CMK (cell line): ENCODE data around the gene PC.

Experiments used
- DNase-seq: peaks from one replicate; pipeline ENCODE4 v3.0.0-alpha.2; 2010; ENCODE audit warnings: low read depth

Gene PC

DNA sequence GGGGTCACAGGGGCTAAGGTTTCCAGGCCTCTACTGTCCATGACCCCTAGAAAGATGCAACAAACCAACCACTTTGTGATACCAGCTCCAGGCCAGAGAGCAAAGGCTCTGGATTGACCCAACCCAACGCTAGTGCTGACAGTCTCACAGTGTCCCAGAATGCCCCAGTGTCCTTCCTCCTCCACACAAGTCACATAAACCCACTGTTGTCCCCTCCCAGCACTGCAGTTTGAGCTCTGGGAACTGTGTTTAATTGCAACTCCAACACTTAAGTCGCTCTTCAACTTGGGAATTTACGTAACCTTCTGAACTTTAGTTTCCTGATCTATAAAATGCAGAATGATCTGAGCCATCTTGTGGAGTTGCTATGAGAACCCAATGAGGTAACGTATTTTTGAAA lies 47.5 kb downstream of the PC start:
- no peak for DNase-seq

DNA sequence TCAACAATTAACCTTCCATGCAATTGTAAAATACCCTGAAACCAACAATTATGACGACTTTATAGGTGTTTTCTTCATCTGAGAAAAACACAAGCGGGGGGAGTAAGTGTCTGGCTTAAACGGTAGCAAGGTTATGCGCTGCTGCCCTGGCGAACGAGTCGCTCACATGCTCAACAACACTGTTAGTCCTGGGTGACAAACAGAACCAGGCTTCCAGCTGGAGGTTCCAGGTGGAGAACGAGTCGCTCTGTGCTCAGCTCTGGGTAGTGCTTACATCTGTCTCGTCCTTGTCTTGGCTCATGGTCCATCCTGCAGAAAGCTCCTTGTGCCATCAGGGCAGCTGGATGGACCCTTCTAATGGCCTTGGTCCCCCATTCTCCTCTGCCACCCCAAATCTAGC lies 48.2 kb downstream of the PC start:
- no peak for DNase-seq

DNA sequence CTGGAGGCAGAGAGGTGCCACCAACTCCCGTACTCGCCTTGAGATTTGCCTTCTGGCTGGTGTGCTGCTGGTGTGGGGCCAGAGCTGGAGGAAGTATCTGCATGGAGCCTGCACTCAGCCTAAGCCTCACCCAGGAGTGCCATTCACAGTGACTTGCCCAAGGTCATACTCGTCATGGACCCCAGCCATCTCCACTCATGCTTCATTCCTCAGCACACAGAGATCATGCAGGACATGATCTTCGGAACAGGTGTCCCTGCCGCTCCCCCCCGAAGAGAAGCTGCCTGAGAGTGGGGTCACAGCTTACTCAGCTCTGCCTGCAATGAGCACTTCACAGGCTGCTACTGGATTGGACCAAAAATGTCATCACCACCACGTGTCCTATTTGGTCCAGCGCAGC lies 49.0 kb downstream of the PC start:
- DNase-seq = no peak

DNA sequence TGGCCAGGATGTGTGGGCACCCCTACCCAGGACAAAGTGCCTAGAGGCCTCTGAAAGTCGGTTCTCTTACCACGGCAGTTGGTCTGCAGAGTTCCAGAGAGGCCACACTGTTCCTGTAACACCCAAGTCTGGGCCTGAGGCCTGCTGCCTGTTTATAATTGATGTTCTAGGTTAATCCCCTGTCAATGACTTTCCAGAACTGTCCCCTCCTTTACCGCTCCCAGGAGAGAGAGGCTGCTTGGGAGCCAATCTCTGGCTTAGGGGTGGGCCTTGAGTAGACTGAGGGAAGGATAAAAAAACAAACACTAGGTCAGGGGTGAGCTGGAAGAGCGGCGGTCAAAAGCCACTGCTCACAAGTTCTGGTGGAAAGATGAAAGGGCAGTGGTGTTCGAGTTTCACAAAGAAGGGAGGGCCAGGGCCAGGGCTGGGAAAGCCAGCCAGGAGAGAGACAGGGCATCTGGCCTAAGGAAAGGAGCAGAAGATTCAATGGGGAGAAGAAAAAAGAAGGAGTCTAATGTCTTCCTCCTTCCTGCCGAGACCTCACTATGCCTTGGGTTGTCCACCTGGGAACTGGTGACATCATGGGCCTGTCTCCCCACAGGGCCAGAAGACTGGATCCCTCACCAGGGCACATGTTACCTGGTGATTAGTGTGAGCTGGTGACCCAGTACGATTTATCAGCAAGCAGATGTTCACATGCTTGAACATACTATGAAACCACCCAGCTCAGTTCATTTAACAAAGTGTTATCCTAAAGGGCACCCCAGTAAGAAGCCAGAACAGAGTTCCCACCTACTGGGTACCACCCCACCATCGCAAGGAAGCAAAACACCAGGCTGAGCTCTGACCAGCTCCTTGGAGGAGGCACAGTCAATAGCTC lies 50.2 kb downstream of the PC start:
- no peak for DNase-seq

DNA sequence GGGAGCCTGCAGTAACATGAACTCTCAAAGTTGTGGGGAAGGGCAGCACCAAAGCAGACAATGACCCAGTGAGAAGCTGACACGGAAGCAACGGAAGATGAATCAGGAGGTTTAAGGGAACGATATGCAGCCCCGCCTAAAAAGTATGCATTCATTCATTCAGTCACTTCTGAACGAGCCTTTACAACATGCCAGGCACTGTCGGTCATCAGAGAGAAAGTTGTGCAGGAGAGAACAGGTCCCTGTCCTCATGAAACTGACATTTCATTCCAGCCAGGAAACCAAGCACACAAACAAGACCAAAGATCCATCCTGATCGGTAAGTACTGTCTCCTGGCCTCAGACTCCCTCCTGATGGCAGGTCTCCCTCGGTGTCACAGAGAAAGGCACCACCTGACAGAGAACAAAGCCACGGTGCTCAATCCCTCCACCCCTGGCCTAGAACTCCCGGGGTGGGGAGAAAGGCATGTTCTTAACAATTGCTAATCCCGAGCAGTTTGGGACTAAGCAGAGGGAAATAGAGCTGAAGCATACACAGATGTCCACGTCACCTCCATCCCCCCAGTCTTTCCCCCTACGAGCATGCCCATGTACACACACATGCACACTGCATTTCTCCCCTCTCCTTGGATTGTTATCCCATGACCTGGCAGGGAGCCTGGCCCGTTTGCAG lies 52.0 kb downstream of the PC start:
- DNase-seq = no peak

DNA sequence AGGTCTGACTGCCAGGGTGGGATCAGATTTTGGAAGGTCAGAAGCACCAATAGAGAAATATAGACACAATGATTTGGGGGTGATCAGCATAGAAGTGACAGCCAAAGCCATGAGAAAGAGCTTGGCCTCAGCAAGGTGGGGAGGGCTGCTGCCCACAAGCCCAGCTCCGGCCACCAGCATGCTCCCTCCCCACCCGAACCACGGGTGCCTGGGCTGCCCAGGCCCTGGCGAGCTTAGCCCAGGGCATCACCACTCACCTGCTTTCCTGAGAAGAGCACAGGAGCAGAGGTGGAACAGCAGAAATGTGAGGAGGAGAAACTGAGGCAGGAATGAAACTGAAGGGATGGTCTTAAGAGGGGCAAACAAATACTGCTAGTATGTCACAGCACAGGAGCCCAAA lies 52.6 kb downstream of the PC start:
- no peak for DNase-seq

DNA sequence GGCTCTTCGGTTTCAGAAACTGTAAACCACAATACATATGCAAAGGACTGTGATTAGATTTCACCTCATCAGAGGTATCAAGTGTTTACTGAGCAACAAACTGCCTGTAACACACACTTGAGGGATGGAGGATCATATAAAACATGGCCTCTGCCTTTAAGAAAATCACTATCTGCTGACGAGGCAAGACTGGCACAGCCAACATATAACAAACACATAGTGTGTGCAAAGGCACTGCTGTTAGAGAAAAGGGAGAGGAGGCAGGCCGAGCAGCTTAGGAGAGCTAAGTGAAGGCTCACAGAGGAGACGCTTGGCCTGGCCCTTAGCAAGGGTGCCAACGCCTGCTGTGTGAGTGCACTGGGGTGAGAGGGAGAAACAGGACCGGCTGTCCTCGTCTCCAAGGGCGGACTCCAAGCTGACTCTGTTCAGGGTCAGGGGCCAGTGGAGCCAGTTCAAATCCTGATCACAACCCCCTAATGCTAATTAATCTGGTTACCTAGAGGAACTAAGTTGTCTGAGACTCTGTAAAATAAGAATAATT lies 53.1 kb downstream of the PC start:
- no peak for DNase-seq

DNA sequence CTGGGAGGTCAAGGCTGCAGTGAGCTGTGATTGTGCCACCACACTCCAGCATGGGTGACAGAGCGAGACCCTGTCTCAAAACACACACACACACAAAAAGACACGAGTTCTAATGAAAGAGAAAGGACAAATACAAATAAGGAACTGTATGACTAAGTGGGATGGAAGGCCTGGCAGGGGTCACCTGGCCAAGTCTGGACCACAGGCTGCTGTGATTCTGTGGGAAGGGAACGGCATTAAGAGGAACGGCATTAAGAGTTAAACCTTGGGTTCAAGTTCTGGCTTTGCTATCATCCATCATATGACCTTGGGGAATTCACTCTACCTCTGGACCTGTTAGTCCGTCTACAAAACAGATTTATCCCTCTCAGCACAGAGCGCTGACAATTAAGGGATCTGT lies 53.6 kb downstream of the PC start:
- no peak for DNase-seq

DNA sequence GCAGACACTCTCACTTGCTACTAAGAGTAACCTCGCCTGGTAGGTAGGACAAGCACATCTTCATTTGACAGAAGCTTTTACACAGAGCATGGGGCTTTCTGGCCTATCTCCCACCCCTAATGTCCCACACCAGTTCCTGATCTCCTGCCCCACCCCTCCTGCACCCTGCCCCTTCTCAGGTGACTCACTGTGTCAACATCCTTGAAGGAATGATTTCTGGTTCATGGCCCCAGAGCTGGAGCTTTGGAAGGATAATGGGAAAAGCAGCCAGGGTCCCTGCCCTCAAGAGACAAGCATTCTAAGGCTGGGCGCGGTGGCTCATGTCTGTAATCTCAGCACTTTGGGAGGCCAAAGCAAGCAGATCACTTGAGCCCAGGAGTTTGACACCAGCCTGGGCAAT lies 54.1 kb downstream of the PC start:
- DNase-seq = no peak

DNA sequence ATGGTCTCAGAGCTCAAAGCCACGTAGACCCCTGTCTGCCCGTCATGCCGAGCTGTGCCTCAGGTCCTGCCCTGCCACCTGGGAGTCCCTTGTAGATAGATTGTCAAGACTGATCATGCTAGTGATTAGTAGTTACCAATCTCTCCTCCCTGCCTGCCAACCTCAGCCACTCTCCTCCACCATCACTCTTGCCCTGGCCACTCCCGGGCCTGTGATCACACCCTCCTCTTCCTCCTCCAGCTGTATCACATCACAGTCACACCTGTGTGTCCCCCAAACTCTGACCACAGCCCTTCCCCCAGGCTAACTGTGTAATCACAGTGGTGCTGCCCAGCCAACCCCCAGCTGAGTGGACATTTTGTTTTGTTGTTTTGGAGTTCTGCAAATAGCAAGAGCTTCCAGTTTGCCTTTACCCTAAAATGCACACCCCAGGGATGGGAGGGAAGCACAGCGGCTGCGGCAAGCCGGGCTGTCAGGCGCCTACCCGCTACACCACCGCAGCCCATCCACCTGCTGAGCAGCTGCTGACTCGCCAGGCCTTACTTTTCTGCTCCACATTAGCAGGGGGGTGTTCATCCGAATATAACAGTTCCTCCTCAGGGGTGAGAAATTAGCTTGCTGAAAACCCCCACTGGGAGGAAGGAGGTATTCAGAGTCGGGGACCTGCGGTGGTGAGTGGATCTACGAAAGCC lies 55.6 kb downstream of the PC start:
- no peak for DNase-seq

DNA sequence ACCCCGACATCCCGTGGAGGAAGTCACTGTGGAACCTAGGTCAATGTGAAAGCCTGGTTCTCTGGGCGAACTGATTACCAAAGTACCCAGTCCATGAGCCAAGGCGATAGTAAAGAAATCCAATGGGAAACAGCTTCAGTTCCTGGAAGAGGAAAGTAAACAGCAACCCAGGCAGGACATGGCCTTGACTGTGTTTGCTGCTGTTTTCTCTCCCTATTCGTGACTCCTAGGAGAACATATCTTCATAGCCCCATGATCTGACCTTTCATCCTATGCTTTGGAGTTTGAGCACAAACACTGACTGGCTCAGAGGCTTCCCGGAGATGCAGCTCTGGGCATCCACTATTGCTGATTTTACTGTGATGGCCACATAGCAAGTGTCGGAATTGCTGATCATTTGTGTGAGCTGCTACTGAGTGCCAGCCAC lies 56.2 kb downstream of the PC start:
- no peak for DNase-seq

DNA sequence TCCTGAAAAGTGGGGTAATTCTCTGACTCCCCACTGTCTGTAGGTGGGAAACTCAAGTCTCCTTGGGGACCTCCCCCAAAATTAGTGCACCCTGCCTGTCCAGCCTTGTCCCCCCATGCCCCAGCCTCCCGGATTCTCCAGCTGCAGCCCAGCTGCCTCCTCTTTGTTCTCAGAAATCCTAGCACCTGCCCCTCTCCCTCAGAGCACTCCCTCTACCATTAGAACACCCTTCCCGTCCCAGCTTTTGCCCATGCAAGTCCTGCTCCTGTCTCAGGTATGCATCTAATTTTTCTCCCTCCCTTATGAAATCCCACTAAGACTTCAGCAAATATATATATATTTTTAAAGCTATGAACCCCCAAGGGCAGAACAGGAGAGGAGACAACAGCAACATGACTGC lies 64.0 kb downstream of the PC start:
- DNase-seq = no peak

DNA sequence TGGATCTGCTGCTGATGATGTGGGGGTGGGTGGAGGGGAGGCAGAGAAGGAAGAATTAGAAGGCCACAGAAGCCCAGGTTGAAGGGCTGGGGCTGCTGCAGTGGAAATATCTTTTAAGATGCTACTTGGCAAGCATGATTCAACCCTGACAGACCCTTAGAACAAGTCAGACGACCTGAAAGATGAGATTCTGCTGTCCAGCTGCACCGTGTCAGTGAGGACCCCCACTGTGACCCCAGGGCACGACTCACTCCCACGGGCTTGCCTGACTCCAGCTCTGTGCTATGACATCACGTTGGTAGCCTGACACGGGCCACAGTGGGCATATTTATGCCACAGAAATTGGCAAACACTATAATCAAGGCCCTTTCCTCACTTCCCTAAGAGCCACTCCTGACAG lies 65.3 kb downstream of the PC start:
- DNase-seq = no peak

DNA sequence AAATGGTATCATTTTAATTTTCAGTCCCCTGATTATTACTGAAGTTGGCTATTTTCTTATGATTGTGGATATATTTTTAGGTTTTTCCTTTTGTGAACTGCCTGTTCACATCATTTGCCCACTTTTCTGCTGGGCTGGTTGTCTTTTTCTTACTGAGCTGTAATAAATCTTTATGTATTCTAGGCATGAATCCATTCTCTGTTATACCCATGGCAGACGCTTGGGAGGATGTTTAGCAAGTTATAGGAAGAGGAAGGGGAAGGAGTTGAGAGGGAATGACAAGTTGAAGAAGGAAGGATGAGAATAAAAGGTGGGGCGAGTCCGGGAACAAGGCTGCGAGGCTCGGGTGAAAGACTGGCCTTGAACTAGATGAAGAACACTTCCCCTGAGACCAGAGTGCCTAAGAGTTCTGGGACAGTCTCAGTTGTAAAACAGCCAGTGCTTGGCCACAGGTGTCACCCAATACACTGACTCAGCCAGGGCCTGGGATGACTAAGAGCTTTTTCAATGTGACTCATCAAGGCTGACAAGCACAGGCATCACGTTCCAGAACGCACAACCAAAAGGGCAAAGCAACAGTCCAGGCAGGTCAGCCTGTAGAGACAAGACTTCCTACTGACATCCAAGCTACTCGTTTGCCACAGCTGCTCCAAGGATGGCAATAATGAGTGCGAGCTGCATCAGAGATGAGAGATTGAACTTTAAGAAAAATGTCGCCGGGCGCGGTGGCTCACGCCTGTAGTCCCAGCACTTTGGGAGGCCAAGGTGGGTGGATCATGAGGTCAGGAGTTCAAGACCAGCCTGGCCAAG lies 66.1 kb downstream of the PC start:
- DNase-seq = no peak

DNA sequence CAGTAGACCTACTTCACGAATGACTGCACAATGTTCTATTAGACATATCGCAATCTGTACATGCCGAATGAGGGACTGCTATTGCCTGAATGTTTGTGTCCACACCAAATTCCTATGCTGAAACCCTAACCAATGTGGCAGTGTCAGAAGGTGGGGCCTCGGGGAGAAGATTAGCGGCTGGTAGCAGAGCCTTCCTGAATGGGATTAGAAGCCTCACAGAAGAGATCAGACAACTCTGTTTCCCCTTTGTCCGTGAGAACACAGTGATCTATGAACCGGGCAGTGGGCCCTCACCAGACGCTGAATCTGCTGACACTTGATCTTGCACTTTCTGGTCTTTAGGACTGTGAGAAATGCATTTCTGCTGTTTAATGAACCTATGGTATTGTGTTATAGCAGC lies 68.2 kb downstream of the PC start:
- DNase-seq = no peak

DNA sequence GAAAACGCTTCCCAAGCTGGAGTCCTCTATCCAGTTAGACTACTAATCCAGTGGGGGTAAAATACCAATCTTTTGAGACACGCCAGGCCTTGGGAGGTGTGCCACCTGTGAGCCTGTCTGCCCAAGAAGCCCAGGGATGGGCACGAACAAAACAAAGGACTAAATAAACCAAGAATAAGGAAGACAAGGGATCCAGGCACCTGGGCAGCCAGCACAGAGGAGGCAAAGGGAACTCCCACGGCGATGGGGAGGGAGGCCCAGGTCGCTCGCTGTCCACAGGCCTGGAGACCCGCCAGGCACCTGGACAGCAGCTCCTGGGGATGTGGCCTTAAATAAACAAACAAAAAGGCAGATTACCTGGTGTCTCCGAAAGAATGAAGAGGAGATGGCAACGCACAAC lies 69.9 kb downstream of the PC start:
- DNase-seq = no peak

DNA sequence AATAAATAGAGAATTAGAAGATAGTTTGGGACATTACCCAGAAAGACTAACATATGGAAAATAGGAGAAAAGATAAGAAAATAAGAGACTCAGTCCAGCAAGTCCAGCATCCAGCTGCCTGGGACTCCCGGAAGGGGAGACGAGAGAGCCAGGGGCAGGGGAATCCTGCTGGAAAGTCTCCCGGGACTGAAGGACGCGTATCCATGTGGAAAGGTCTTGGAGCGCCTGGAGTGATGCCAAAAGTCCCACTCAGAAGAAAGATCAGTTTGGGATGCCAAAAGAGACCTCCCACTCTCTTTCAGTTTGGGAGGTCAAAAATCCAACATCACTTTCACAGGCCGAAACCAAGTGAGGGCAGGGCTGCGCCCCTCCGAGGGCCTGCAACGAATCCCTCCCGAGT lies 70.7 kb downstream of the PC start:
- DNase-seq = no peak

DNA sequence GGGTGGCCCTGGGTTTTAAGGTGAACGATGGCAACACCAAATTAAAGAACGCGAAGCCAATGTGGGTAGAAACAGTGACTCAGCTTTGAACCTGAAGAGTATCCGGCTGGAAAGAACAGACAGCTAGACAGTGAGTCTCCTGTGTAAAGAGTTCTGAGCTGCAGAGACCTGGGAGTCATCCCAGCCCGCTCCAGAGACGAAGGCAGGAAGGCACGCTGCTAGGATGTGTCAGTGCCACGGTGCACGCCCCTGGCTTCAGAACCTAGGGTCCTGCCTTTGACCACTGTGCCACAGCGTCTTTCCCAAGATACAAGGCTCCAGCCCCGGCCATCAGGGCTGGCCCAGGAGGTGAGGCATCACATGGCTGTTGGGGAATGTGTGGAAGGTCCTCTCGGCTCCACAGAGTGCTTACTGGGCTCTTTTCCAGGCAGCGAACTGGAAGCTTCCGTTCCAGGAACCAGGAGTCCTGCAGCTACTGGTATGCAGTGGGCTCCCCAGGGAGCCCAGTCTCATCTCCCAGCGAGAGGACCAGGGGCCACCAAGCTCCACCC lies 71.4 kb downstream of the PC start:
- no peak for DNase-seq

DNA sequence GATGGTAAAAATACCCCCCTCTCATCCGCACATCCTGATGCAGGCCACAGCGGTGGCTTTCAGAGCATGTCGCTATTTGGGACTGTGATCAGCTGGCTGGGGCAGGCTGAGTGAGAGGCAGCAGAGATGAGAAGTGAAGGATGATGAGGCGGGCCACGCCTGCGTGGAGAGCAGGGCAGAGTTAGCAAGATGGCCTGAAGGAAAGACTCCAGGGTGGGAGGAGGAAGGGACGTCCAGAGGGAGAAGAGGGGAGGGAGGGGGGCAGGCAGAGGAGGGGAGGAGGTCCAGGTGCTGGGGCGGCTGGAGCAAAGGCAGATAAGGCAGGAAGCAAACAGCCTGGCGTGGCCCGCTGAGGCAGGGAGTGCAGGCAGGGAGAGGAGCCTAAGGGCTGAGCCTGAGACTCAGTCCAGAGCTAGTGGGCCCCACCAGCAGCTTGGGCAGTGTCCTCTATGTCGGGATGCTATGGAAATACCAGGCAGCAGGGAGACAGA lies 72.2 kb downstream of the PC start:
- no peak for DNase-seq

DNA sequence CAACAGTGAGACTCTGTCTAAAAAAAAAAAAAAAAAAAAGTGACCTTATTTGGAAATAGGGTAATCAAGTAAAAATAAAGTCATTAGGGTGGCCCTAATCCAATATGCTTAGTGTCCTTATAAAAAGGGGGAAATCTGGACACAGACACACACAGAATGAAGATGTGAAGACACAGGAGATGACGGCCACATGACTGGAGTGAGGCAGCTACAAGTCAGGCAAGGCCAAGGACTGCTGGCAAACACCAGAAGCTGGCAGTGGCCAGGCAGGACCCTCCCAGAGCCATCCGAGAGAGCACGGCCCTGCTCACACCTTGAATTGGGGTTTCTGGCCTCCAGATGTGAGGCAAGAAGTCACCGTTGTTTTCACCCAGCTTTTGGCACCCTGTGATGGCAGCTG lies 72.7 kb downstream of the PC start:
- no peak for DNase-seq

DNA sequence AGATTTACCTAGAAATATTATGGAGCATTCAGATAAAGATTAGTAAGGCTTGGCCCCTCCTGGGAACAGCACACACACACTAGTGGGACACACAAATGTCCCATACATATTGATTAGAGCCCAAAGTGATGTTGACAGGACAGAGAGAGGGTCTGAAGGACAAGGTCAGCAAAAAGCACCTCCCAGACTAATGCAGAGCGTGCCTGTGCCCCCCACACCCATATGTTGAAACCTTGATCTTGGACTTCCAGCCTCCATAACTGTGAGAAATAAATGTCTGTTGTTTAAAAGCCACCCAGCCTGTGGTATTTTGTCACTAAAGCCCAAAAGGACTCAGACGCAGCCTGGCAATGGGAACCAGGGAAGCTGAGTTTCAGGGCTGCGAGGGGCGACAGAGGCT lies 73.7 kb downstream of the PC start:
- DNase-seq = no peak
